HepG2 (cell line): ENCODE measurements around the gene MBTPS1. TPM values are rescaled to one million over a fixed set of nuclear protein-coding genes. Genes with fewer than 3 reads are reported as not detected.

Experiments
- ATAC-seq: fragments of 200-7000 bp; cut with Tn5 transposase; 3 replicates; pipeline ENCODE4 v1.9.1; 2020; ENCODE audit warnings: mild to moderate bottlenecking, moderate library complexity
- BruUV-seq: library from RNA; stranded (reverse); fragments of 400-500 nt; replicated peaks from 2 replicates; lab custom pipeline; 2021; lab: Mats Ljungman, UMichigan
- CTCF ChIA-PET: fragments of 300-600 bp; formaldehyde crosslinking; extraction: SDS; loops from one replicate; lab custom pipeline; 2021; ENCODE audit warnings: low total read pairs, inconsistent platforms, low intra/inter-chr PET ratio; lab: Yijun Ruan, JAX
- POLR2A ChIA-PET: fragments of 350-600 bp; sonication (Branson Sonifier 250); formaldehyde crosslinking; loops from one replicate; lab custom pipeline; 2020; ENCODE audit warnings: antibody characterized with exemption, inconsistent platforms; lab: Yijun Ruan, JAX
- DNase-seq: peaks from one replicate; pipeline ENCODE4 v3.0.0-alpha.2; 2015; ENCODE audit warnings: low spot score
- FAIRE-seq: peaks from 3 replicates; lab custom pipeline; 2011; peaks lifted over from hg19 to GRCh38; lab: Jason Lieb, UNC
- H2AFZ ChIP-seq: one replicate; pipeline ENCODE4 v1.6.1; 2011; ENCODE audit warnings: low read length, inconsistent platforms
- H3K27ac ChIP-seq: fragments of 300-600 bp; 3 replicates; pipeline ENCODE4 v1.8.0; 2011; ENCODE audit warnings: mixed run types, mild to moderate bottlenecking, mixed read lengths, low read length, inconsistent platforms; ENCODE audit not compliant: insufficient read depth; ENCODE audit errors: extremely low read length
- H3K27me3 ChIP-seq, 2 experiments: fragments of 200-600 bp in 1 of 2; 2 replicates in 1 of 2; 3 replicates in 1 of 2; pipeline versions ENCODE4 v1.6.0 to v1.8.0; 2011; ENCODE audit warnings: low read length in 2 of 2, mild to moderate bottlenecking in 2 of 2, moderate library complexity in 2 of 2, inconsistent platforms in 1 of 2; ENCODE audit not compliant: insufficient read depth in 2 of 2, control insufficient read depth in 1 of 2
- H3K36me3 ChIP-seq, 2 experiments: fragments of 200-600 bp in 1 of 2; replicated peaks in 1 of 2; 2 replicates in 1 of 2; 3 replicates in 1 of 2; pipeline versions ENCODE4 v1.5.1 to v1.8.0; 2011; ENCODE audit warnings: low read length in 2 of 2, inconsistent platforms in 1 of 2; ENCODE audit not compliant: insufficient read depth in 2 of 2, control insufficient read depth in 1 of 2
- H3K4me1 ChIP-seq: 2 replicates; pipeline ENCODE4 v1.5.1; 2012; ENCODE audit warnings: low read length, inconsistent platforms; ENCODE audit not compliant: insufficient read depth
- H3K4me2 ChIP-seq: 2 replicates; pipeline ENCODE4 v1.6.0; 2011; ENCODE audit warnings: low read depth, low read length, inconsistent platforms
- H3K4me3 ChIP-seq, 3 experiments: fragments of 200-600 bp in 1 of 3; sonication (generic), shearing (Covaris generic) in 1 of 3; replicated peaks in 1 of 3; 2 replicates each; pipeline ENCODE4 v1.5.1; 2011 to 2016; ENCODE audit warnings: low read length in 3 of 3, inconsistent platforms in 2 of 3, low read depth in 2 of 3, mild to moderate bottlenecking in 2 of 3, control low read depth in 1 of 3, mixed read lengths in 1 of 3; ENCODE audit not compliant: insufficient read depth in 1 of 3
- H3K79me2 ChIP-seq: one replicate; pipeline ENCODE4 v1.6.1; 2011; ENCODE audit warnings: low read length, inconsistent platforms; ENCODE audit not compliant: insufficient read depth
- H3K9ac ChIP-seq: 2 replicates; pipeline ENCODE4 v1.6.0; 2011; ENCODE audit warnings: mild to moderate bottlenecking, low read depth, low read length, inconsistent platforms; ENCODE audit not compliant: insufficient read depth
- H3K9me3 ChIP-seq: 2 replicates; pipeline ENCODE4 v1.5.1; 2012; ENCODE audit warnings: mild to moderate bottlenecking, low read length
- H4K20me1 ChIP-seq: 2 replicates; pipeline ENCODE4 v1.6.0; 2011; ENCODE audit warnings: inconsistent platforms, mild to moderate bottlenecking, low read length, moderate library complexity; ENCODE audit not compliant: insufficient read depth
- CBX1 ChIP-seq: IDR thresholded peaks from one replicate; pipeline ENCODE4 v1.6.1; 2016; ENCODE audit warnings: antibody characterized with exemption, low read depth
- ELF4 ChIP-seq: sonication (generic); formaldehyde crosslinking; IDR thresholded peaks from 2 replicates; pipeline ENCODE4 v1.5.0; 2020; ENCODE audit warnings: missing genetic modification reagents, mild to moderate bottlenecking, moderate library complexity, borderline replicate concordance
- HNRNPUL1 ChIP-seq: fragments of 200-400 bp; formaldehyde crosslinking; IDR thresholded peaks from 2 replicates; pipeline ENCODE4 v1.6.1; 2017; ENCODE audit warnings: low read depth, mild to moderate bottlenecking, low read length, moderate library complexity
- HOXA5 ChIP-seq: sonication (generic); formaldehyde crosslinking; IDR thresholded peaks from 2 replicates; pipeline ENCODE4 v1.4.0; 2020; ENCODE audit warnings: missing genetic modification reagents
- HOXA9 ChIP-seq: sonication (generic); formaldehyde crosslinking; IDR thresholded peaks from 2 replicates; pipeline ENCODE4 v1.8.1; 2022; ENCODE audit warnings: missing genetic modification reagents, mild to moderate bottlenecking, moderate library complexity, borderline replicate concordance
- MLX ChIP-seq: IDR thresholded peaks from 2 replicates; pipeline ENCODE4 v1.6.1; 2016
- MXI1 ChIP-seq: IDR thresholded peaks from 3 replicates; pipeline ENCODE4 v1.6.1; 2012; ENCODE audit warnings: low read depth, low read length, inconsistent platforms, borderline replicate concordance
- NBN ChIP-seq: fragments of 450-650 bp; conservative IDR thresholded peaks from 2 replicates; pipeline ENCODE4 v1.6.1; 2017
- PHF8 ChIP-seq: sonication (generic); formaldehyde crosslinking; IDR thresholded peaks from 2 replicates; pipeline ENCODE4 v1.5.0; 2020; ENCODE audit warnings: missing genetic modification reagents
- RFXAP ChIP-seq: sonication (generic); formaldehyde crosslinking; IDR thresholded peaks from 2 replicates; pipeline ENCODE4 v1.4.0; 2020; ENCODE audit warnings: missing genetic modification reagents, borderline replicate concordance
- TEAD2 ChIP-seq: sonication (generic); formaldehyde crosslinking; IDR thresholded peaks from 2 replicates; pipeline ENCODE4 v1.9.0; 2021; ENCODE audit warnings: missing genetic modification reagents
- TFAP4 ChIP-seq: sonication (generic); IDR thresholded peaks from 2 replicates; pipeline ENCODE4 v1.6.1; 2016; ENCODE audit warnings: low read depth, borderline replicate concordance
- ZBTB2 ChIP-seq: sonication (generic); formaldehyde crosslinking; IDR thresholded peaks from 2 replicates; pipeline ENCODE4 v1.8.0; 2022; ENCODE audit warnings: low read depth, missing genetic modification reagents
- ZC3H13 ChIP-seq: sonication (generic); formaldehyde crosslinking; IDR thresholded peaks from 2 replicates; pipeline ENCODE4 v1.8.1; 2023; ENCODE audit warnings: mild to moderate bottlenecking, missing genetic modification reagents, moderate library complexity
- ZFX ChIP-seq: sonication (generic); formaldehyde crosslinking; IDR thresholded peaks from 2 replicates; pipeline ENCODE4 v1.4.0; 2020; ENCODE audit warnings: mild to moderate bottlenecking, low read depth, missing genetic modification reagents, moderate library complexity
- ZNF232 ChIP-seq: sonication (generic); formaldehyde crosslinking; IDR thresholded peaks from 2 replicates; pipeline ENCODE4 v1.4.0; 2020; ENCODE audit warnings: missing genetic modification reagents, borderline replicate concordance
- ZNF335 ChIP-seq: sonication (generic); formaldehyde crosslinking; IDR thresholded peaks from 2 replicates; pipeline ENCODE4 v1.4.0; 2020; ENCODE audit warnings: missing genetic modification reagents
- ZNF543 ChIP-seq: sonication (generic); formaldehyde crosslinking; IDR thresholded peaks from 2 replicates; pipeline ENCODE4 v1.4.0; 2020; ENCODE audit warnings: mild to moderate bottlenecking, missing genetic modification reagents
- ZSCAN12 ChIP-seq: sonication (generic); formaldehyde crosslinking; IDR thresholded peaks from 2 replicates; pipeline ENCODE4 v1.9.0; 2021; ENCODE audit warnings: mild to moderate bottlenecking, missing genetic modification reagents
- WGBS: methylation state at CpG from one replicate; pipeline ENCODE4 v1.1.6; 2017; ENCODE audit warnings: low lambda C conversion rate; 5-methylcytosine and 5-hydroxymethylcytosine counted together
- in situ Hi-C: cut with HindIII; loops from 2 replicates; pipeline ENCODE4 v1.10.0; 2017; ENCODE audit warnings: low pct_unique_long_range_greater_than_20kb; ENCODE audit not compliant: extremely low pct_ligation_motif_present
- intact Hi-C: fragments of 100-400 bp; cut with micrococcal nuclease; formaldehyde crosslinking; loops from one replicate; pipeline ENCODE4 v1.10.0; 2022; ENCODE audit not compliant: unreplicated experiment
- polyA plus RNA-seq, 8 experiments: library from polyadenylated mRNA; depleted of rRNA in 3 of 8; stranded (reverse) in 7 of 8; unstranded in 1 of 8; fragments of >200 nt; fragmentation: Illumina TruSeq in 4 of 8; extraction: Trizol in 4 of 8; gene quantifications; 2 replicates each; pipeline versions ENCODE4 v1.2.1 to v1.2.3, GENCODE V29; 2011 to 2016; ENCODE audit warnings: low read depth in 4 of 8, missing spikeins in 1 of 8, mixed read lengths in 1 of 8; ENCODE audit not compliant: insufficient read depth in 1 of 8
- total RNA-seq, 5 experiments: library from RNA; depleted of rRNA; stranded (reverse); fragments of >200 nt; fragmentation: Illumina TruSeq; extraction: Trizol; gene quantifications; 2 replicates each; pipeline ENCODE4 v1.2.3, GENCODE V29; 2016; ENCODE audit warnings: low read depth in 1 of 5

Gene MBTPS1
- total and polyA plus RNA-seq, 2 of the 13 experiments (the other 11 are each of a cell fraction or from before 2014, with no cell fraction given) = 56.7 to 91.3 TPM

GRCh38 chr16:84115919-84116719, 623 bp downstream of the MBTPS1 start:
- Histone ChIP-seq H3K27me3 (peaks cover 0 to 3% of the 10 kb centered on the region in 2 experiments; a peak in 1 of 5 replicates), H3K4me1 (peaks cover 30% of the 10 kb centered on the region), H3K27ac (peak overlapping the region; percentile 85), H3K4me2 (peak overlapping the region; percentile 89), H2AFZ (no peak overlapping the region), H3K9me3 (no peaks in the 10 kb centered on the region), H3K4me3 (peak overlapping the region; percentile 92 to 99 (median 93)), H3K79me2 (peaks cover 56% of the 10 kb centered on the region), H3K9ac (peak overlapping the region; percentile 94), H4K20me1 (no peaks in the 10 kb centered on the region), H3K36me3 (peaks cover 0 to 1% of the 10 kb centered on the region in 2 experiments; a peak in 1 of 5 replicates)
- DNase-seq (peak; percentile 54), FAIRE-seq (no peak), ATAC-seq (peak; percentile 34)
- under 1% methylated on average over 20 of the region's 57 CpGs for WGBS
- ChIA-PET CTCF (interaction anchor here (1.0 kb wide), 1 partner anchor 25 kb away, joined by 5 read pairs; no protein-coding TSS in a partner anchor), POLR2A (interaction anchor here (0.6 to 6.5 kb wide), 15 partner anchors 10 to 162 kb away, joined by 3 to 142 read pairs (median 6); partner anchors contain the start of genes DNAAF1, HSDL1, OSGIN1 and TAF1C)
- intact Hi-C loops = loop anchor here (1.0 kb wide), 1 partner anchor 25 kb away; no protein-coding TSS in a partner anchor
- no TSS peak for BruUV-seq
- in situ Hi-C loops = no loop called here
- TF ChIP-seq CBX1 (no peak), MXI1 (no peak), ELF4 (CRISPR knock-in tag) (peak; percentile 69; the same call in 1 of the 2 replicates), NBN (no peak), ZNF543 (CRISPR knock-in tag) (no peak), TFAP4 (no peak), ZC3H13 (CRISPR knock-in tag) (no peak), HOXA9 (no peak), HNRNPUL1 (no peak), ZNF232 (peak; percentile 79; the same call in 1 of the 2 replicates), HOXA5 (CRISPR knock-in tag) (0 out of 2 replicates have a peak, but pooled peaks have one; percentile 62), ZFX (no peak), ZSCAN12 (CRISPR knock-in tag) (peak; percentile 47; the same call in 1 of the 2 replicates), ZNF335 (no peak), MLX (no peak), ZBTB2 (CRISPR knock-in tag) (no peak), RFXAP (CRISPR knock-in tag) (peak; percentile 52; the same call in 1 of the 2 replicates), PHF8 (no peak), TEAD2 (CRISPR knock-in tag) (0 out of 2 replicates have a peak, but pooled peaks have one; percentile 20)
